BJ (cell line): Measurements from ENCODE around the gene THAP8. TPM values are rescaled to one million over a fixed set of nuclear protein-coding genes. Genes with fewer than 3 reads are reported as not detected.
"Not testable (repeated sequence)": the region's sequence is repeated elsewhere in the genome, so short reads cannot be mapped to it uniquely, and the experiment has no call there.

ENCODE experiments used
- CTCF ChIA-PET: fragments of 350-600 bp; formaldehyde crosslinking; extraction: SDS; loops from one replicate; lab custom pipeline; 2021; ENCODE audit warnings: antibody characterized with exemption, inconsistent platforms; lab: Yijun Ruan, JAX
- POLR2A ChIA-PET: fragments of 300-600 bp; sonication (Branson Sonifier 250); formaldehyde crosslinking; extraction: SDS; loops from one replicate; lab custom pipeline; 2021; ENCODE audit warnings: antibody characterized with exemption; lab: Charles Lee
- DNase-seq: peaks from one replicate; pipeline ENCODE4 v3.0.0-alpha.2; 2011; ENCODE audit warnings: low read depth
- H3K27me3 ChIP-seq: 2 replicates; pipeline ENCODE4 v1.6.0; 2011; ENCODE audit warnings: low read length; ENCODE audit not compliant: control insufficient read depth, insufficient read depth
- H3K36me3 ChIP-seq: 2 replicates; pipeline ENCODE4 v1.5.1; 2011; ENCODE audit warnings: low read length; ENCODE audit not compliant: control insufficient read depth, insufficient read depth
- H3K4me3 ChIP-seq: 2 replicates; pipeline ENCODE4 v1.5.1; 2011; ENCODE audit warnings: low read depth, mild to moderate bottlenecking, control low read depth, low read length
- polyA plus RNA-seq: library from polyadenylated mRNA; depleted of rRNA; stranded (reverse); fragments of >200 nt; gene quantifications from 2 replicates; pipeline ENCODE4 v1.2.3, GENCODE V29; 2011
- TF ChIP-seq, protein P1 (sequence below): IDR thresholded peaks from 2 replicates; pipeline ENCODE4 v1.5.1; 2011; ENCODE audit warnings: low read depth, mild to moderate bottlenecking, control low read depth, inconsistent platforms, low read length, moderate library complexity; ENCODE audit not compliant: insufficient read depth

Gene THAP8
- polyA plus RNA-seq, 1 experiment, result 11.0 TPM

GRCh38 chr19:36041831-36042230 lies 12.3 kb downstream of the THAP8 start:
- ChIA-PET CTCF (interaction anchor here (0.7 to 1.3 kb wide), 5 partner anchors 9 to 86 kb away, joined by 3 to 7 read pairs (median 3); partner anchors contain the start of genes CLIP3 and THAP8), POLR2A (interaction anchor here (1.1 kb wide), 1 partner anchor 28 kb away, joined by 12 read pairs; the partner anchor contains the start of gene ALKBH6)
- peak; percentile 71 for DNase-seq
- Histone ChIP-seq H3K36me3 (peaks cover 1% of the 10 kb centered on the region), H3K4me3 (no peak overlapping the region), H3K27me3 (no peaks in the 10 kb centered on the region)
- TF ChIP-seq, protein P1, sequence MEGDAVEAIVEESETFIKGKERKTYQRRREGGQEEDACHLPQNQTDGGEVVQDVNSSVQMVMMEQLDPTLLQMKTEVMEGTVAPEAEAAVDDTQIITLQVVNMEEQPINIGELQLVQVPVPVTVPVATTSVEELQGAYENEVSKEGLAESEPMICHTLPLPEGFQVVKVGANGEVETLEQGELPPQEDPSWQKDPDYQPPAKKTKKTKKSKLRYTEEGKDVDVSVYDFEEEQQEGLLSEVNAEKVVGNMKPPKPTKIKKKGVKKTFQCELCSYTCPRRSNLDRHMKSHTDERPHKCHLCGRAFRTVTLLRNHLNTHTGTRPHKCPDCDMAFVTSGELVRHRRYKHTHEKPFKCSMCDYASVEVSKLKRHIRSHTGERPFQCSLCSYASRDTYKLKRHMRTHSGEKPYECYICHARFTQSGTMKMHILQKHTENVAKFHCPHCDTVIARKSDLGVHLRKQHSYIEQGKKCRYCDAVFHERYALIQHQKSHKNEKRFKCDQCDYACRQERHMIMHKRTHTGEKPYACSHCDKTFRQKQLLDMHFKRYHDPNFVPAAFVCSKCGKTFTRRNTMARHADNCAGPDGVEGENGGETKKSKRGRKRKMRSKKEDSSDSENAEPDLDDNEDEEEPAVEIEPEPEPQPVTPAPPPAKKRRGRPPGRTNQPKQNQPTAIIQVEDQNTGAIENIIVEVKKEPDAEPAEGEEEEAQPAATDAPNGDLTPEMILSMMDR, result no peak

DNA sequence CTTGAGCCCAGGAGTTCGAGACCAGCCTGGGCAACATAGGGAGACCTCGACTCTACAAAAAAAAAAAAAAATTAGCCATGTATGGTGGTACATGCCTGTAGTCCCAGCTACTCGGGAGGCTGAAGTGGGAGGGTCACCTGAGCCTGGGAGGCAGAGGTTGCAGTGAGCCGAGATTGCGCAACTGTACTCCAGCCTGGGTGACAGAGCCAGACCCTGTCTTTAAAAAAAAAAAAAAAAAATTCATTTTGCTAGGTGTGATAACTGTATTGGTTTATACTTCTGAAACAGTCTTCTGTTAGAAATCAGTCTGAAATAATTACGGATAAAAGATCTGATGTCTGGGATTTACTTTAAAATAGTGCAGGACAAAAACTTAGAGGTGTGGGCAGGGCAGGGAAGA lies 13.0 kb downstream of the THAP8 start:
- CTCF ChIA-PET, result interaction anchor here (1.3 kb wide), 1 partner anchor 87 kb away, joined by 4 read pairs; no protein-coding TSS in a partner anchor
- H3K4me3 ChIP-seq, H3K36me3 ChIP-seq, DNase-seq, H3K27me3 ChIP-seq: not testable (repeated sequence)
- POLR2A ChIA-PET, result interaction anchor here (1.1 kb wide), 1 partner anchor 27 kb away, joined by 12 read pairs; the partner anchor contains the start of gene ALKBH6

GRCh38 chr19:36040495-36040894 lies 13.6 kb downstream of the THAP8 start:
- TF ChIP-seq, protein P1, result no peak
- POLR2A ChIA-PET, result no interaction called here

DNA sequence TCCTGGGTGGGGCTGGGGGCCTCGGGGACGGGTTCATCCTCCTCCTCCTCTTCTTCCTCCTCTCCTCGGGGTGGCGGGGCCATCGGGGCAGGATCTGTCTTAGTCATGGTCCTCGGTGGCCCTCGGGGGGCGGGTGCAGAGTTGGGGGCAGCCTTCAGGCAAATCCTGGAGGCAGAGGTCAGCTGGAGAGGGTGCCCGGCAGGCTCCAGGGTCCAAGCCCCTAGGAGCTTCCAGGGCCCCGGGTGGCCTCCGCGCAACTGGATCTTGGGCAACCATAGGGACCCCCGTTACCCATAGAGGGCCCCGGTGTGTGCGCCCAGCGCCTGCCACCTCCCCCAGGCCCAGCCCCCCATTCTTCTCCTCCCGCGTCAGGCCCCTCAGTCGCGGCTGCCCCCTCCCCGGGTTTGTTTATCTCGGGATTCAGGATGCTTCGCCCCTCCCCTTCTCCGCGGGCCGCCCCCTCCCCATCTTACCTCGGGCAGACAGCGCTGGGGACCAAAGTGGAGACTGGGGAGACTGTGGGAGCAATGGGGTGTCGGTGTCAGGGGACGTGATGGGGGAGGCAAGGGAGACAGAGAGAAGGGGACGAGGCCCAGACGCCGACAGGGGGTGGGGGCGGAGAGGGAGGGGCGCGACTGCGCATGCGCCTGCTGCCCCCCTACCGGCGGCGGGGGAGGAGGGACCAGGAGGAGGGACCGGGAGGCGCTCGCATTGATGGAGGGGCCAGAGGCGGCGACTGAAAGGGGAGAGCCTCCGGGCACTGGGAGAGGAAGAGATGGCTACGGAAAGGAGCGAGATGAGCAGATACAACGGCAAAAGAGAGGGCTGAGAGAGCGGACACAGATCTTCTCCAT lies 21.6 kb downstream of the THAP8 start, which contains the start of gene CLIP3:
Gene CLIP3 (minus strand): TSS at position 623 of the 854 bp plus-strand sequence. CDS start 516 bp downstream, at position 107.
- CTCF ChIA-PET, result interaction anchor here (2.2 kb wide), 1 partner anchor 10 kb away, joined by 7 read pairs; no protein-coding TSS in a partner anchor
- TF ChIP-seq, protein P1, result 0 out of 2 replicates have a peak, but pooled peaks have one; percentile 10
- no peak for DNase-seq
- peaks cover 3% of the 10 kb centered on the region; the same call in 1 of the 2 replicates for H3K36me3 ChIP-seq
- POLR2A ChIA-PET, result no interaction called here
- H3K4me3 ChIP-seq, result peak within 1 kb of the TSS; percentile 99
- no peaks in the 10 kb centered on the region for H3K27me3 ChIP-seq

More at GRCh38 chr19:36040495-36040894, 13.6 kb downstream of the THAP8 start:
- peaks cover 1% of the 10 kb centered on the region for H3K36me3 ChIP-seq
- no peaks in the 10 kb centered on the region for H3K27me3 ChIP-seq
- CTCF ChIA-PET, result no interaction called here
- no peak overlapping the region for H3K4me3 ChIP-seq
- no peak for DNase-seq

GRCh38 chr19:36031308-36031707 lies 22.8 kb downstream of the THAP8 start:
- ChIA-PET POLR2A (no interaction called here), CTCF (interaction anchor here (2.2 kb wide), 1 partner anchor 11 kb away, joined by 7 read pairs; no protein-coding TSS in a partner anchor)
- no peaks in the 10 kb centered on the region for H3K27me3 ChIP-seq
- TF ChIP-seq, protein P1, result no peak
- no peak for DNase-seq
- peaks cover 13% of the 10 kb centered on the region for H3K36me3 ChIP-seq
- no peak overlapping the region for H3K4me3 ChIP-seq
